PC-3 (cell line): Measurements from ENCODE around the gene SYNJ2.

ENCODE experiments used
- CTCF ChIP-seq: fragments of 300-600 bp; sonication (generic); conservative IDR thresholded peaks from 2 replicates; pipeline ENCODE4 v1.5.1; 2017; ENCODE audit warnings: antibody characterized with exemption, low read depth, mild to moderate bottlenecking, low read length
- EZH2phosphoT487 ChIP-seq: fragments of 300-600 bp; sonication (generic); IDR thresholded peaks from 2 replicates; pipeline ENCODE4 v1.6.1; 2018; ENCODE audit warnings: mild to moderate bottlenecking, antibody characterized with exemption, low read length, borderline replicate concordance

- TF ChIP-seq EZH2phosphoT487 (no peak), CTCF (no peak)
Measured at GRCh38 chr6:157961832-157962575, 19.7 kb upstream of the SYNJ2 start.
